GM23338 (cell line): ENCODE results near the gene COL4A2. TPM values are rescaled to one million over a fixed set of nuclear protein-coding genes. Genes with fewer than 3 reads are reported as not detected.
A peak's percentile ranks its signal among the peaks of the same experiment; 100 is the strongest.

Experiments used
- ATAC-seq: fragments of 200-7000 bp; cut with Tn5 transposase; 3 replicates; pipeline ENCODE4 v1.9.1; 2020
- DNase-seq: peaks from one replicate; pipeline ENCODE4 v3.0.0-alpha.2; 2015; ENCODE audit warnings: low spot score
- H2AFZ ChIP-seq: fragments of 200-600 bp; sonication (generic); 2 replicates; pipeline ENCODE4 v1.8.0; 2016; ENCODE audit warnings: antibody characterized with exemption, mild to moderate bottlenecking, moderate library complexity
- H3F3A ChIP-seq: fragments of 200-600 bp; sonication (generic); replicated peaks from 2 replicates; pipeline ENCODE4 v1.8.0; 2017; ENCODE audit warnings: antibody characterized with exemption, mixed run types, low read depth
- H3K27ac ChIP-seq: fragments of 200-600 bp; sonication (generic); 2 replicates; pipeline ENCODE4 v1.6.1; 2016; ENCODE audit warnings: low read depth
- H3K27me3 ChIP-seq: fragments of 200-600 bp; sonication (generic); 2 replicates; pipeline ENCODE4 v1.8.0; 2016; ENCODE audit warnings: mild to moderate bottlenecking, mixed run types, moderate library complexity; ENCODE audit not compliant: insufficient read depth
- H3K36me3 ChIP-seq: fragments of 200-600 bp; sonication (generic); 2 replicates; pipeline ENCODE4 v1.8.0; 2016; ENCODE audit warnings: mild to moderate bottlenecking; ENCODE audit not compliant: insufficient read depth
- H3K4me1 ChIP-seq: fragments of 200-600 bp; sonication (generic); 2 replicates; pipeline ENCODE4 v1.8.0; 2016; ENCODE audit warnings: mild to moderate bottlenecking, moderate library complexity; ENCODE audit not compliant: insufficient read depth
- H3K4me2 ChIP-seq: fragments of 200-600 bp; sonication (generic); 2 replicates; pipeline ENCODE4 v1.7.1; 2017; ENCODE audit warnings: mixed run types
- H3K4me3 ChIP-seq: fragments of 200-600 bp; sonication (generic); 2 replicates; pipeline ENCODE4 v1.6.1; 2016; ENCODE audit warnings: mixed run types
- H3K79me2 ChIP-seq: fragments of 200-600 bp; sonication (generic); replicated peaks from 2 replicates; pipeline ENCODE4 v1.8.0; 2017; ENCODE audit warnings: mild to moderate bottlenecking; ENCODE audit not compliant: insufficient read depth
- H3K9me2 ChIP-seq: fragments of 200-600 bp; sonication (generic); 2 replicates; pipeline ENCODE4 v1.8.0; 2017; ENCODE audit not compliant: insufficient read depth
- H4K20me1 ChIP-seq: fragments of 200-600 bp; sonication (generic); replicated peaks from 2 replicates; pipeline ENCODE4 v1.8.0; 2017; ENCODE audit warnings: mild to moderate bottlenecking; ENCODE audit not compliant: insufficient read depth
- H3K27ac Mint-ChIP-seq: 2 replicates; pipeline ENCODE4 v1.8.0; 2020; ENCODE audit warnings: inconsistent platforms, mild to moderate bottlenecking, moderate library complexity, mixed read lengths
- H3K27me3 Mint-ChIP-seq: 3 replicates; pipeline ENCODE4 v1.8.0; 2022; ENCODE audit warnings: low read depth, mild to moderate bottlenecking, moderate library complexity, mixed read lengths, inconsistent platforms; ENCODE audit not compliant: insufficient read depth, poor library complexity
- H3K36me3 Mint-ChIP-seq: 3 replicates; pipeline ENCODE4 v1.8.0; 2021; ENCODE audit warnings: low read depth, mild to moderate bottlenecking, inconsistent platforms, moderate library complexity, mixed read lengths
- H3K4me1 Mint-ChIP-seq: 3 replicates; pipeline ENCODE4 v1.8.0; 2020; ENCODE audit warnings: mild to moderate bottlenecking, inconsistent platforms, mixed read lengths
- H3K4me3 Mint-ChIP-seq: 3 replicates; pipeline ENCODE4 v1.8.0; 2021; ENCODE audit warnings: moderate library complexity, mild to moderate bottlenecking, inconsistent platforms, mixed read lengths
- H3K9me3 Mint-ChIP-seq: 3 replicates; pipeline ENCODE4 v1.8.0; 2020; ENCODE audit warnings: moderate library complexity, mild to moderate bottlenecking, inconsistent platforms, mixed read lengths
- CREB1 ChIP-seq: fragments of 250-450 bp; sonication (Bioruptor Pico); IDR thresholded peaks from 2 replicates; pipeline ENCODE4 v1.5.0; 2020; ENCODE audit warnings: low read depth, mild to moderate bottlenecking, moderate library complexity
- ETS1 ChIP-seq: IDR thresholded peaks from 2 replicates; pipeline ENCODE4 v1.6.1; 2016; ENCODE audit warnings: antibody characterized with exemption
- JUNB ChIP-seq: IDR thresholded peaks from one replicate; pipeline ENCODE4 v1.6.1; 2016; ENCODE audit warnings: antibody characterized with exemption; ENCODE audit not compliant: unreplicated experiment
- NANOG ChIP-seq: IDR thresholded peaks from 2 replicates; pipeline ENCODE4 v1.6.1; 2016; ENCODE audit warnings: antibody characterized with exemption, borderline replicate concordance
- STAT1 ChIP-seq: IDR thresholded peaks from one replicate; pipeline ENCODE4 v1.6.1; 2016; ENCODE audit warnings: antibody characterized with exemption; ENCODE audit not compliant: unreplicated experiment
- ZNF114 ChIP-seq: fragments of 250-450 bp; sonication (Bioruptor Pico); IDR thresholded peaks from 2 replicates; pipeline ENCODE4 v1.5.0; 2020; ENCODE audit warnings: mild to moderate bottlenecking, moderate library complexity
- polyA plus RNA-seq: library from polyadenylated mRNA; unstranded; fragments of >200 nt; fragmentation: Nextera tagmentation; extraction: Ambion mirVana; gene quantifications from 2 replicates; pipeline ENCODE4 v1.2.1, GENCODE V29; 2016
- total RNA-seq: library from RNA; depleted of rRNA; stranded (reverse); fragments of >200 nt; shearing (Covaris generic); gene quantifications from 2 replicates; pipeline ENCODE4 v1.2.3, GENCODE V29; 2014
- TF ChIP-seq, protein P1 (sequence below): fragments of 250-450 bp; sonication (Bioruptor Pico); IDR thresholded peaks from 2 replicates; pipeline ENCODE4 v1.5.0; 2020; ENCODE audit warnings: mild to moderate bottlenecking, moderate library complexity
- TF ChIP-seq, protein P2 (sequence below): IDR thresholded peaks from one replicate; pipeline ENCODE4 v1.6.1; 2018; ENCODE audit warnings: antibody characterized with exemption; ENCODE audit not compliant: unreplicated experiment

Gene COL4A2
- total and polyA plus RNA-seq, 2 experiments from 2014 or later, result 37.4 to 131 TPM

DNA sequence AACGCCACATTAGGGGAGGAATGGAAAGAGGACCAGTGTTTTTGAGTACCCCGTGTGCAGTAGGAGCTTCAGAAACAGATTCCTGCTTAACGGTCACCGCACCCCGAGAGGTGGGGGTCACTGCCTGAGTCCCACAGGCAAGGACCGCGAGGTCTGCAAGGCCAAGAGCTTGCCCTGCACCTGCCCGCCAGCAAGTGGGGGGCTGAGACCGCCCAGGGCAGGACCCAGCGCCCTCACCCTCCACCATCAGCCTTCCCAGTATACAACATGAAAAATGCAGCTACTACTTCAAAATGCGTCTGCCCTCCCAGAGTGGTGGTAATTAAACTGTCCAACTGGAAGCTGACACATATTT lies 45.0 kb upstream of the COL4A2 start:
- no peaks in the 10 kb centered on the region for H3K36me3 ChIP-seq
- peaks cover 7% of the 10 kb centered on the region for H3K27me3 Mint-ChIP-seq
- no peak overlapping the region for H3K4me2 ChIP-seq
- DNase-seq (no peak), ATAC-seq (no peak)
- TF ChIP-seq NANOG, result no peak
- TF ChIP-seq ETS1, result no peak
- TF ChIP-seq, protein P1, sequence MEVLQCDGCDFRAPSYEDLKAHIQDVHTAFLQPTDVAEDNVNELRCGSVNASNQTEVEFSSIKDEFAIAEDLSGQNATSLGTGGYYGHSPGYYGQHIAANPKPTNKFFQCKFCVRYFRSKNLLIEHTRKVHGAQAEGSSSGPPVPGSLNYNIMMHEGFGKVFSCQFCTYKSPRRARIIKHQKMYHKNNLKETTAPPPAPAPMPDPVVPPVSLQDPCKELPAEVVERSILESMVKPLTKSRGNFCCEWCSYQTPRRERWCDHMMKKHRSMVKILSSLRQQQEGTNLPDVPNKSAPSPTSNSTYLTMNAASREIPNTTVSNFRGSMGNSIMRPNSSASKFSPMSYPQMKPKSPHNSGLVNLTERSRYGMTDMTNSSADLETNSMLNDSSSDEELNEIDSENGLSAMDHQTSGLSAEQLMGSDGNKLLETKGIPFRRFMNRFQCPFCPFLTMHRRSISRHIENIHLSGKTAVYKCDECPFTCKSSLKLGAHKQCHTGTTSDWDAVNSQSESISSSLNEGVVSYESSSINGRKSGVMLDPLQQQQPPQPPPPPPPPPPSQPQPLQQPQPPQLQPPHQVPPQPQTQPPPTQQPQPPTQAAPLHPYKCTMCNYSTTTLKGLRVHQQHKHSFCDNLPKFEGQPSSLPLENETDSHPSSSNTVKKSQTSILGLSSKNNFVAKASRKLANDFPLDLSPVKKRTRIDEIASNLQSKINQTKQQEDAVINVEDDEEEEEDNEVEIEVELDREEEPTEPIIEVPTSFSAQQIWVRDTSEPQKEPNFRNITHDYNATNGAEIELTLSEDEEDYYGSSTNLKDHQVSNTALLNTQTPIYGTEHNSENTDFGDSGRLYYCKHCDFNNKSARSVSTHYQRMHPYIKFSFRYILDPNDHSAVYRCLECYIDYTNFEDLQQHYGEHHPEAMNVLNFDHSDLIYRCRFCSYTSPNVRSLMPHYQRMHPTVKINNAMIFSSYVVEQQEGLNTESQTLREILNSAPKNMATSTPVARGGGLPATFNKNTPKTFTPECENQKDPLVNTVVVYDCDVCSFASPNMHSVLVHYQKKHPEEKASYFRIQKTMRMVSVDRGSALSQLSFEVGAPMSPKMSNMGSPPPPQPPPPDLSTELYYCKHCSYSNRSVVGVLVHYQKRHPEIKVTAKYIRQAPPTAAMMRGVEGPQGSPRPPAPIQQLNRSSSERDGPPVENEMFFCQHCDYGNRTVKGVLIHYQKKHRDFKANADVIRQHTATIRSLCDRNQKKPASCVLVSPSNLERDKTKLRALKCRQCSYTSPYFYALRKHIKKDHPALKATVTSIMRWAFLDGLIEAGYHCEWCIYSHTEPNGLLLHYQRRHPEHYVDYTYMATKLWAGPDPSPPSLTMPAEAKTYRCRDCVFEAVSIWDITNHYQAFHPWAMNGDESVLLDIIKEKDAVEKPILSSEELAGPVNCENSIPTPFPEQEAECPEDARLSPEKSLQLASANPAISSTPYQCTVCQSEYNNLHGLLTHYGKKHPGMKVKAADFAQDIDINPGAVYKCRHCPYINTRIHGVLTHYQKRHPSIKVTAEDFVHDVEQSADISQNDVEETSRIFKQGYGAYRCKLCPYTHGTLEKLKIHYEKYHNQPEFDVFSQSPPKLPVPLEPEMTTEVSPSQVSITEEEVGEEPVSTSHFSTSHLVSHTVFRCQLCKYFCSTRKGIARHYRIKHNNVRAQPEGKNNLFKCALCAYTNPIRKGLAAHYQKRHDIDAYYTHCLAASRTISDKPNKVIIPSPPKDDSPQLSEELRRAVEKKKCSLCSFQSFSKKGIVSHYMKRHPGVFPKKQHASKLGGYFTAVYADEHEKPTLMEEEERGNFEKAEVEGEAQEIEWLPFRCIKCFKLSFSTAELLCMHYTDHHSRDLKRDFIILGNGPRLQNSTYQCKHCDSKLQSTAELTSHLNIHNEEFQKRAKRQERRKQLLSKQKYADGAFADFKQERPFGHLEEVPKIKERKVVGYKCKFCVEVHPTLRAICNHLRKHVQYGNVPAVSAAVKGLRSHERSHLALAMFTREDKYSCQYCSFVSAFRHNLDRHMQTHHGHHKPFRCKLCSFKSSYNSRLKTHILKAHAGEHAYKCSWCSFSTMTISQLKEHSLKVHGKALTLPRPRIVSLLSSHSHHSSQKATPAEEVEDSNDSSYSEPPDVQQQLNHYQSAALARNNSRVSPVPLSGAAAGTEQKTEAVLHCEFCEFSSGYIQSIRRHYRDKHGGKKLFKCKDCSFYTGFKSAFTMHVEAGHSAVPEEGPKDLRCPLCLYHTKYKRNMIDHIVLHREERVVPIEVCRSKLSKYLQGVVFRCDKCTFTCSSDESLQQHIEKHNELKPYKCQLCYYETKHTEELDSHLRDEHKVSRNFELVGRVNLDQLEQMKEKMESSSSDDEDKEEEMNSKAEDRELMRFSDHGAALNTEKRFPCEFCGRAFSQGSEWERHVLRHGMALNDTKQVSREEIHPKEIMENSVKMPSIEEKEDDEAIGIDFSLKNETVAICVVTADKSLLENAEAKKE (CRISPR knock-in tag), result no peak
- TF ChIP-seq ZNF114, result no peak
- TF ChIP-seq STAT1, result no peak
- no peak for TF ChIP-seq CREB1
- TF ChIP-seq, protein P2, sequence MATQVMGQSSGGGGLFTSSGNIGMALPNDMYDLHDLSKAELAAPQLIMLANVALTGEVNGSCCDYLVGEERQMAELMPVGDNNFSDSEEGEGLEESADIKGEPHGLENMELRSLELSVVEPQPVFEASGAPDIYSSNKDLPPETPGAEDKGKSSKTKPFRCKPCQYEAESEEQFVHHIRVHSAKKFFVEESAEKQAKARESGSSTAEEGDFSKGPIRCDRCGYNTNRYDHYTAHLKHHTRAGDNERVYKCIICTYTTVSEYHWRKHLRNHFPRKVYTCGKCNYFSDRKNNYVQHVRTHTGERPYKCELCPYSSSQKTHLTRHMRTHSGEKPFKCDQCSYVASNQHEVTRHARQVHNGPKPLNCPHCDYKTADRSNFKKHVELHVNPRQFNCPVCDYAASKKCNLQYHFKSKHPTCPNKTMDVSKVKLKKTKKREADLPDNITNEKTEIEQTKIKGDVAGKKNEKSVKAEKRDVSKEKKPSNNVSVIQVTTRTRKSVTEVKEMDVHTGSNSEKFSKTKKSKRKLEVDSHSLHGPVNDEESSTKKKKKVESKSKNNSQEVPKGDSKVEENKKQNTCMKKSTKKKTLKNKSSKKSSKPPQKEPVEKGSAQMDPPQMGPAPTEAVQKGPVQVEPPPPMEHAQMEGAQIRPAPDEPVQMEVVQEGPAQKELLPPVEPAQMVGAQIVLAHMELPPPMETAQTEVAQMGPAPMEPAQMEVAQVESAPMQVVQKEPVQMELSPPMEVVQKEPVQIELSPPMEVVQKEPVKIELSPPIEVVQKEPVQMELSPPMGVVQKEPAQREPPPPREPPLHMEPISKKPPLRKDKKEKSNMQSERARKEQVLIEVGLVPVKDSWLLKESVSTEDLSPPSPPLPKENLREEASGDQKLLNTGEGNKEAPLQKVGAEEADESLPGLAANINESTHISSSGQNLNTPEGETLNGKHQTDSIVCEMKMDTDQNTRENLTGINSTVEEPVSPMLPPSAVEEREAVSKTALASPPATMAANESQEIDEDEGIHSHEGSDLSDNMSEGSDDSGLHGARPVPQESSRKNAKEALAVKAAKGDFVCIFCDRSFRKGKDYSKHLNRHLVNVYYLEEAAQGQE, result no peak
- no peak for TF ChIP-seq JUNB
- peaks cover 40% of the 10 kb centered on the region for H3K4me1 ChIP-seq
- H3F3A ChIP-seq, result no peaks in the 10 kb centered on the region
- no peak overlapping the region for H2AFZ ChIP-seq
- H3K27ac Mint-ChIP-seq, result peak overlapping the region; percentile 78; the same call in 1 of the 2 replicates
- H3K4me1 Mint-ChIP-seq, result peaks cover 50% of the 10 kb centered on the region
- 0 out of 2 replicates have a peak overlapping the region, but pooled peaks have one; percentile 66 for H3K27ac ChIP-seq
- H3K9me2 ChIP-seq, result no peaks in the 10 kb centered on the region
- no peaks in the 10 kb centered on the region for H4K20me1 ChIP-seq
- H3K36me3 Mint-ChIP-seq, result no peaks in the 10 kb centered on the region
- H3K4me3 Mint-ChIP-seq, result no peak overlapping the region
- H3K27me3 ChIP-seq, result no peaks in the 10 kb centered on the region
- H3K4me3 ChIP-seq, result no peak overlapping the region
- H3K79me2 ChIP-seq, result peaks cover 33% of the 10 kb centered on the region
- no peaks in the 10 kb centered on the region for H3K9me3 Mint-ChIP-seq
